ENCODE results near the gene TMEM147. TPM values are rescaled to one million over a fixed set of nuclear protein-coding genes. Genes with fewer than 3 reads are reported as not detected.

TMEM147 gene
- total and polyA plus RNA-seq, 10 of the 15 experiments (the other 5 are each of a cell fraction or from before 2014, with no cell fraction given), result 53.4 to 145 (median 79.3) TPM

- POLR2A ChIA-PET, result no interaction called here
- DNase-seq (ENCODE audit: low read depth, low spot score) (no peak), FAIRE-seq (no peak), ATAC-seq (no peak)
- RAD21 ChIA-PET (ENCODE audit: unreplicated experiment), result no interaction called here
- CTCF ChIA-PET, result interaction anchor here (0.6 to 2.5 kb wide), 3 partner anchors 11 to 281 kb away, joined by 3 to 9 read pairs (median 3); no protein-coding TSS in a partner anchor
- SMC1A ChIA-PET (ENCODE audit: uncharacterized antibody, unreplicated experiment), result no interaction called here
- intact Hi-C loops (cut with micrococcal nuclease; ENCODE audit: unreplicated experiment), result no loop called here
- BruUV-seq (replicated peaks), result no TSS peak
- H4K20me1 ChIP-seq (ENCODE audit: control insufficient read depth, insufficient read depth), result no peaks in the 10 kb centered on the region
- no peaks in the 10 kb centered on the region for H3K9me3 ChIP-seq (replicated peaks; ENCODE audit: control insufficient read depth, insufficient read depth, low read length)
- no peak overlapping the region for H3K4me2 ChIP-seq (ENCODE audit: control insufficient read depth, insufficient read depth)
- H3K27me3 ChIP-seq (replicated peaks in 1 of 2; ENCODE audit: control insufficient read depth in 2 of 2, insufficient read depth in 2 of 2, low read length in 1 of 2), result no peaks in the 10 kb centered on the region; a peak in 1 of 4 replicates
- no peak overlapping the region for H3K27ac ChIP-seq (ENCODE audit: control insufficient read depth, insufficient read depth)
- WGBS (ENCODE audit: insufficient coverage, insufficient replicate concordance, low lambda C conversion rate, missing lambda C conversion rate), result 60% methylated on average over 16 of the region's 16 CpGs
- in situ Hi-C loops (cut with MboI), result no loop called here
- no peak overlapping the region for H3K4me3 ChIP-seq
- H3K4me1 ChIP-seq (ENCODE audit: control insufficient read depth, insufficient read depth, low read length), result no peaks in the 10 kb centered on the region
- H3K79me2 ChIP-seq (ENCODE audit: control insufficient read depth, insufficient read depth, low read length), result no peaks in the 10 kb centered on the region
- no peak overlapping the region for H3K9ac ChIP-seq (ENCODE audit: control insufficient read depth, insufficient read depth, low read length)
- H3K36me3 ChIP-seq (ENCODE audit: control insufficient read depth in 2 of 2, insufficient read depth in 2 of 2, low read length in 1 of 2), result no peaks in the 10 kb centered on the region
- no peak overlapping the region for H2AFZ ChIP-seq (ENCODE audit: control insufficient read depth, low read depth, low read length)
- no peak for TF ChIP-seq ASH2L (IDR thresholded peaks at IDR 0.05; ENCODE audit: borderline replicate concordance, low read depth)
- TF ChIP-seq SPI1 (IDR thresholded peaks at IDR 0.05; ENCODE audit: borderline replicate concordance, insufficient read depth, low read depth, low read length), result no peak
- no peak for TF ChIP-seq NFXL1 (IDR thresholded peaks at IDR 0.05; ENCODE audit: borderline replicate concordance)
- TF ChIP-seq NR2C1 (IDR thresholded peaks at IDR 0.05), result no peak
- TF ChIP-seq FOS (IDR thresholded peaks at IDR 0.05; ENCODE audit: borderline replicate concordance, extremely low read depth, insufficient read length), result no peak
- TF ChIP-seq REST (IDR thresholded peaks at IDR 0.05; ENCODE audit: low read depth, low read length), result no peak
- no peak for TF ChIP-seq SKIL (IDR thresholded peaks at IDR 0.05; ENCODE audit: low read depth, poor library complexity, severe bottlenecking)
- TF ChIP-seq CEBPZ (IDR thresholded peaks at IDR 0.05; ENCODE audit: low read depth, low read length), result no peak
- no peak for TF ChIP-seq ZNF207 (IDR thresholded peaks at IDR 0.05; ENCODE audit: borderline replicate concordance)
- TF ChIP-seq POLR2A (IDR thresholded peaks at IDR 0.05; ENCODE audit: low read depth, low read length), result no peak
- TF ChIP-seq MTA3 (IDR thresholded peaks at IDR 0.05; ENCODE audit: borderline replicate concordance, low read length), result no peak
- no peak for TF ChIP-seq SUPT20H (IDR thresholded peaks at IDR 0.05; ENCODE audit: borderline replicate concordance, control insufficient read depth, low read depth, low read length)
- no peak for TF ChIP-seq SREBF1 (IDR thresholded peaks at IDR 0.05; ENCODE audit: low read length)
- TF ChIP-seq MLLT1 (IDR thresholded peaks at IDR 0.05), result no peak
Observed at GRCh38 chr19:35521124-35521743, 24.2 kb upstream of the TMEM147 start.

Data from GM12878 (cell line).